MM.1S (cell line): Measurements from ENCODE around the gene UBE2Q2.
A peak's percentile ranks its signal among the peaks of the same experiment; 100 is the strongest.

Experiments used
- DNase-seq: peaks from one replicate; pipeline ENCODE4 v3.0.0-alpha.2; 2015
- H2AFZ ChIP-seq: fragments of 300-600 bp; sonication (generic); 2 replicates; pipeline ENCODE4 v1.6.0; 2016; ENCODE audit warnings: antibody characterized with exemption, low read length
- H3F3A ChIP-seq: fragments of 300-600 bp; sonication (generic); 2 replicates; pipeline ENCODE4 v1.6.1; 2016; ENCODE audit warnings: mild to moderate bottlenecking, antibody characterized with exemption, low read length, moderate library complexity, mixed read lengths; ENCODE audit not compliant: insufficient read depth
- H3K27ac ChIP-seq: fragments of 300-600 bp; sonication (generic); 2 replicates; pipeline ENCODE4 v1.5.1; 2016; ENCODE audit warnings: mild to moderate bottlenecking, low read length
- H3K27me3 ChIP-seq: fragments of 300-600 bp; sonication (generic); replicated peaks from 2 replicates; pipeline ENCODE4 v1.6.0; 2016; ENCODE audit warnings: low read length; ENCODE audit not compliant: insufficient read depth
- H3K36me3 ChIP-seq: fragments of 300-600 bp; sonication (generic); replicated peaks from 2 replicates; pipeline ENCODE4 v1.6.1; 2016; ENCODE audit warnings: mild to moderate bottlenecking, low read length, mixed read lengths; ENCODE audit not compliant: insufficient read depth
- H3K4me1 ChIP-seq: fragments of 300-600 bp; sonication (generic); 2 replicates; pipeline ENCODE4 v1.6.1; 2016; ENCODE audit warnings: low read length, mixed read lengths
- H3K4me2 ChIP-seq: fragments of 300-600 bp; sonication (generic); 2 replicates; pipeline ENCODE4 v1.6.0; 2016; ENCODE audit warnings: low read depth, low read length
- H3K4me3 ChIP-seq: fragments of 300-600 bp; sonication (generic); 2 replicates; pipeline ENCODE4 v1.5.1; 2016; ENCODE audit warnings: low read length, mixed read lengths
- H3K79me2 ChIP-seq: fragments of 300-600 bp; sonication (generic); 2 replicates; pipeline ENCODE4 v1.6.1; 2016; ENCODE audit warnings: mixed run types, low read length, mixed read lengths
- H3K9ac ChIP-seq: fragments of 300-600 bp; sonication (generic); 2 replicates; pipeline ENCODE4 v1.6.1; 2016; ENCODE audit warnings: low read length, mixed read lengths
- H3K9me2 ChIP-seq: fragments of 300-600 bp; sonication (generic); replicated peaks from 2 replicates; pipeline ENCODE4 v1.6.1; 2016; ENCODE audit warnings: mild to moderate bottlenecking, low read length, mixed read lengths; ENCODE audit not compliant: insufficient read depth
- H3K9me3 ChIP-seq: fragments of 300-600 bp; sonication (generic); replicated peaks from 2 replicates; pipeline ENCODE4 v1.6.1; 2016; ENCODE audit warnings: mild to moderate bottlenecking, low read length, mixed read lengths; ENCODE audit not compliant: insufficient read depth
- H4K20me1 ChIP-seq: fragments of 300-600 bp; sonication (generic); 2 replicates; pipeline ENCODE4 v1.6.1; 2016; ENCODE audit warnings: mild to moderate bottlenecking, low read length, moderate library complexity, mixed read lengths; ENCODE audit not compliant: insufficient read depth
- CTCF ChIP-seq: fragments of 300-600 bp; sonication (generic); IDR thresholded peaks from 2 replicates; pipeline ENCODE4 v1.5.1; 2016; ENCODE audit warnings: antibody characterized with exemption, low read length, mixed read lengths
- EZH2 ChIP-seq: fragments of 300-600 bp; sonication (generic); optimal IDR thresholded peaks from 2 replicates; pipeline ENCODE3; 2017; ENCODE audit warnings: low read depth, mild to moderate bottlenecking, antibody characterized with exemption, low read length, mixed read lengths
- EZH2phosphoT487 ChIP-seq: fragments of 300-600 bp; sonication (generic); IDR thresholded peaks from 2 replicates; pipeline ENCODE4 v1.6.1; 2018; ENCODE audit warnings: antibody characterized with exemption, low read length

UBE2Q2 gene

GRCh38 chr15:75814794-75815193 is 28.5 kb upstream of the UBE2Q2 start:
- Histone ChIP-seq H4K20me1 (no peaks in the 10 kb centered on the region), H3K4me3 (no peak overlapping the region), H3K9me3 (no peaks in the 10 kb centered on the region), H3F3A (no peaks in the 10 kb centered on the region), H3K9ac (no peak overlapping the region), H3K36me3 (no peaks in the 10 kb centered on the region), H3K27ac (no peak overlapping the region), H3K4me1 (peaks cover 11% of the 10 kb centered on the region), H3K27me3 (no peaks in the 10 kb centered on the region), H2AFZ (no peak overlapping the region), H3K79me2 (no peaks in the 10 kb centered on the region), H3K9me2 (no peaks in the 10 kb centered on the region), H3K4me2 (no peak overlapping the region)
- TF ChIP-seq CTCF = no peak
- no peak for TF ChIP-seq EZH2phosphoT487
- no peak for TF ChIP-seq EZH2
- no peak for DNase-seq

GRCh38 chr15:75815811-75816719 is 27.2 kb upstream of the UBE2Q2 start:
- no peak overlapping the region for H3K4me2 ChIP-seq
- H3K4me3 ChIP-seq = no peak overlapping the region
- no peak for TF ChIP-seq EZH2phosphoT487
- no peak for TF ChIP-seq CTCF
- H3K9me2 ChIP-seq = no peaks in the 10 kb centered on the region
- H3K9me3 ChIP-seq = no peaks in the 10 kb centered on the region
- H4K20me1 ChIP-seq = no peaks in the 10 kb centered on the region
- H3K79me2 ChIP-seq = no peaks in the 10 kb centered on the region
- H3K27ac ChIP-seq = no peak overlapping the region
- no peaks in the 10 kb centered on the region for H3F3A ChIP-seq
- H3K9ac ChIP-seq = no peak overlapping the region
- H3K27me3 ChIP-seq = no peaks in the 10 kb centered on the region
- no peak for DNase-seq
- H3K4me1 ChIP-seq = peaks cover 14% of the 10 kb centered on the region
- H2AFZ ChIP-seq = no peak overlapping the region
- no peaks in the 10 kb centered on the region for H3K36me3 ChIP-seq

GRCh38 chr15:75817138-75817935 is 25.9 kb upstream of the UBE2Q2 start:
- Histone ChIP-seq H4K20me1 (no peaks in the 10 kb centered on the region), H3K27me3 (no peaks in the 10 kb centered on the region), H3K79me2 (no peaks in the 10 kb centered on the region), H3F3A (no peaks in the 10 kb centered on the region), H3K9ac (no peak overlapping the region), H3K36me3 (no peaks in the 10 kb centered on the region), H2AFZ (peak overlapping the region; percentile 2; the same call in 1 of the 2 replicates), H3K27ac (peak overlapping the region; percentile 35; the same call in 1 of the 2 replicates), H3K9me3 (no peaks in the 10 kb centered on the region), H3K4me2 (peak overlapping the region; percentile 63), H3K4me1 (peaks cover 14% of the 10 kb centered on the region), H3K4me3 (peak overlapping the region; percentile 29), H3K9me2 (no peaks in the 10 kb centered on the region)
- no peak for TF ChIP-seq CTCF
- no peak for TF ChIP-seq EZH2phosphoT487
- no peak for TF ChIP-seq EZH2
- DNase-seq = peak; percentile 79
